ENCODE measurements around the gene CYP1A1.
"Not testable (repeated sequence)": the region's sequence is repeated elsewhere in the genome, so short reads cannot be mapped to it uniquely, and the experiment has no call there.

Gene CYP1A1

GRCh38 chr15:74735305-74735704 lies 10.0 kb upstream of the CYP1A1 start:
- DNase-seq: no peak

GRCh38 chr15:74733269-74733668 lies 7.9 kb upstream of the CYP1A1 start:
- no peak for DNase-seq

- no peak for DNase-seq
Measured at GRCh38 chr15:74732846-74733245, 7.5 kb upstream of the CYP1A1 start.

- DNase-seq: no peak
Measured at GRCh38 chr15:74730619-74731316, 5.4 kb upstream of the CYP1A1 start.

DNA sequence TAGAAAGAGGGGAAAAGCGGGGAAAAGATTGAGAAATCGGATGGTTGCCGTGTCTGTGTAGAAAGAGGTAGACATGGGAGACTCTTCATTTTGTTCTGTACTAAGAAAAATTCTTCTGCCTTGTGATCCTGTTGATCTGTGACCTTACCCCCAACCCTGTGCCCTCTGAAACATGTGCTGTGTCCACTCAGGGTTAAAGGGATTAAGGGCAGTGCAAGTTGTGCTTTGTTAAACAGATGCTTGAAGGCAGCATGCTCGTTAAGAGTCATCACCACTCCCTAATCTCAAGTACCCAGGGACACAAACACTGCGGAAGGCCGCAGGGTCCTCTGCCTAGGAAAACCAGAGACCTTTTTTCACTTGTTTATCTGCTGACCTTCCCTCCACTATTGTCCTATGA lies 4.0 kb upstream of the CYP1A1 start:
- not testable (repeated sequence) for DNase-seq

GRCh38 chr15:74728699-74729098 lies 3.4 kb upstream of the CYP1A1 start:
- DNase-seq: not testable (repeated sequence)

DNA sequence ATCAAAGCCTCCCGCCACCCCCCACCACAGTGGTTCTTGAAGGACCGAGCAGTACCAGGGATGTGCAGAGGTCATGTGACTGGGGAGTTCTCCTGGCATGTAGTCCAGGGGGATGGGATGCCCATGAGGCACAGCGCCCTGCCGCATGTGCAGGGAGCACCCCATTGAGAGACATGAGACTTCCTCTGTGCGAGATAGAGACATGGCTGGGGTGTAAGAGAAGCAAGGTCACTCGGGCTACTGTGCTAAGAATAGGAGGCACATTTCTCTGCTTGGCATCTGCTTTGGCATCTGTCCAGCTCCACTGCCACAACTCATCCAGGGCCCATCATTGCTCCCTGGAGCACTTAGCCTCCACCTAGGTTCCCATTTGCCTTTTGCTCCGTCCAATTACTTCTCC lies 2.4 kb upstream of the CYP1A1 start:
- peak; percentile 56 for DNase-seq

DNA sequence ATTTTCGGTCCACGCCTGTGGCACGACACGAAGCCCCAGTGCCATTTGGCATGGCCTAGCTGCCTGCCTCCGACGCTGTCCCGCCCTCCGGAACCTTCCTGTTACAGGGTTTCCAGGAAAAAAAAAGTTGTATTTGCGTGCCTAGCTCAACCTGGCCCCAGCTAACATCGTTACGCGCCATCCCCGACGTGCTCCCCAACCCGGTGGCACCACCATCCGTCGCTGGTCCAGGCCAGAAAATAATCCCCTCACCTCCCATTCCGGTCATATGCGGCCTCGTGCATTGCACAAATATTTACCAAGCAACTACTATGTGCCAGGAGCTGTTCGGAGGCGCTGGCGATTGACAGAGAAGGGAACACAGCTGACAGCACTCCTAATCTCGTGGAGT lies 1.4 kb upstream of the CYP1A1 start:
- DNase-seq: no peak

GRCh38 chr15:74725845-74726773 lies 781 bp upstream of the CYP1A1 start:
- DNase-seq: peak; percentile 90

DNA sequence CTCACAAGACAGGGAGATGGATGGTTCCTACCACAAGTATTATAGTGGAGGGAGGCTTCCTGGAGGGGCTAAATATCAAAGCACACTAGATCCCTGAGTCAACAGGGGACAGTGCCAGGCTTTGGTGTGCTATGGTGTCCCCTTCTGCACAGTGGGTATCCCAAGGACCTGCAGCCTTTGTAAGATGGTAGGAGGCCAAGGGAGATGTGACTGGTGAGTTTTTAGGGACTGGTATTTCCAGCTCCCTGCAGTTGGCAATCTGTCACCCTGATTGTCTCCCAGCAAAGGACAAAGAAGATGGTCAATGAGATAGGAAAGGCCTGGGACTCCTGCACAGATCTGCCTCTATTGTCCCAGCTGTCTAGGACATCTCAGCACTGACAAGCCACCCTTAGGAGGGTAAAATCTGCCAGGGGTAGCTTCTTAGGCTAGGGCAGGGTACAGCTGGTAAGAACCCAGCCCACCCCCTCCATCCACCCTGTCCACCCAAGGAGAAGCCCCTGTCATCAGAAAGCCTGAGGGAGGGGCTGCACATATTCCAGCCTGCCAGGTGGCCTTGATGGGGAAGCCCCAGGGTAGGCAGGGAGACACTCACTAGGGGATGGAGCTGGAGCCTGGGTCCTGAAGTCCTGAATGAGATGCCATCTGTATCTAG lies 631 bp downstream of the CYP1A1 start:
- DNase-seq: no peak

DNA sequence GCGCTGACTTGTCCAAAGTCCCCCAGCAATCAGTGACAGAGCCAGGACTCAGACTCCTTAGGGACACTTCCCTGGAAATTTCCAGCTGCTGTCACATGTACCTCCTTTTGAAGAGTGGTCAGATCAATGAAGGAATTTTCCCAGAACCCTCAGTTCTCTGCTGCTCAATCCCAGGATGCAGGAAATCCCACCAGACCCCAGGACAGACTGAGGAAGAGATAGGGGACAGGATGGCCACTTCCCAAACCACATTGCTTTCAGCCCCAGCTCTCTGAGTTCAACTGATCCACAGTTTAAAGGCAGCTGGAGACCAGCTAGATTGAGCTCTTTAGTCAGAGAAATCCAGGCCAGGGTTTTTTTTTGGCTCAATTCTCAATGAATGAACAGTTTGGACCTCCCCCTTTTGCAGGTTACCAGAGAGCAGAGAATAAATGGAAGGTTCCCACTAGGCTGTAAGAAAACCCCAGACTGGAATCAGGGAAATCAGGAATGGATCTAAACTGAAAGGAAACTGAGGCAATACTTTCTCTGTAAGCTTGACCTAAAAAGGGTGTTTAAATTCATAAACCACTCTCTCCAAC lies 1.5 kb downstream of the CYP1A1 start:
- DNase-seq: peak; percentile 35

DNA sequence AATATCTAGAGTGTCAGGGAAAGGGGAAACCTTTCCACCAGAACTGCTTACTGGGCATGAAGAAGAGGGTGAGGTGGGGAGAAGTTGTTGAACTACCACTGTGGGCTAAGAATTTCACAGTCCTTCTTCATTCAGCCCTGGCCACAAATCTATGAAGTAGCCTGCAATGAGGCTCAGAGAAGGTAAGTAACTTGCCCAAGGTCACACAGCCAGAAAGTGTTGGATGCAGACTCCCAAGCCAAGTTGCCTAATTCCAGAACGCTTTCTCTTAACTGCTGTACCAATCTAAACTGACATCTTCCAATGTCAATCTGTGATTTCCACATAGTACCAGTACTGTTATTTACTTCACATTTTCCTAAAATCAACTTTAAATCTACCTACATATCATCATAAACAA lies 2.1 kb downstream of the CYP1A1 start:
- DNase-seq: no peak

- no peak for DNase-seq
Measured at GRCh38 chr15:74722591-74722990, 2.7 kb downstream of the CYP1A1 start.

- no peak for DNase-seq
Measured at GRCh38 chr15:74716651-74717050, 8.7 kb downstream of the CYP1A1 start.

DNA sequence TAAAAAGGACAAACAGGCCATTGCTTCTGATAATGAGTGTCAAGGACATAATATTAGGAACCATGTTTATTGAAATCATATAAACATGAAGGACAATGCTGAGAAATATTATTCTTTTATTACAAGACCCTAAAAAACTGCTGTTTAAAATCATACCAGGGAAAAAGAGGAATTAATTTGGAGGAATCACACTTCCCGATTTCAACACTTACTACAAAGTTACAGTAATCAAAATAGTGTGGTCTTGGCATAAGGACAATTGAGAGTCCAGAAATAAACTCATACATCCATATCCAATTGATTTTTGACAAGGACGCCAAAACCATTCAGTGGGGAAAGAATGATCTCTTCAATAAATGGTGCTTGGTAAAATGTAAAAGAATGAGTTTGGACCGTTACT lies 13.0 kb downstream of the CYP1A1 start:
- DNase-seq: no peak

- peak; percentile 42 for DNase-seq
Measured at GRCh38 chr15:74710319-74711094, 14.8 kb downstream of the CYP1A1 start.

GRCh38 chr15:74709892-74710291 lies 15.4 kb downstream of the CYP1A1 start:
- DNase-seq: no peak

DNA sequence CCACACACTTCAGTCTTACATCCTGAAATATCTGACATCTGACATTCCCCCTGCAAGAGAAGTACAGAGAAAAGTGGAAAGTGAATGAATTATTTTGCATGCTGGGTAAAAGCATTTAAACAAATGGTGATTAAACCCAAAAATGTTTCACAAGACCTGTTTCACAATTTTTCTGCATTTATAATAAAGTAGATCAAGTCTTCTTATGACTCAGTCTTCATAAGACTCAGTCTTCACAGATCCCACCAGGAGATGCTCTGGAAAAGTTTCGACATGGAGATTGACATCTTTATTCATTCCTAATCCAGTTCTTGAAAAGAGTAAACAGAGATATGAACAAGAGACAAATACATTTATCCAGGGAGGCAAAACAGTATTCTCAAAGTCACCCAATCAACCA lies 16.3 kb downstream of the CYP1A1 start:
- no peak for DNase-seq

- no peak for DNase-seq
Measured at GRCh38 chr15:74696808-74697207, 28.5 kb downstream of the CYP1A1 start.

DNA sequence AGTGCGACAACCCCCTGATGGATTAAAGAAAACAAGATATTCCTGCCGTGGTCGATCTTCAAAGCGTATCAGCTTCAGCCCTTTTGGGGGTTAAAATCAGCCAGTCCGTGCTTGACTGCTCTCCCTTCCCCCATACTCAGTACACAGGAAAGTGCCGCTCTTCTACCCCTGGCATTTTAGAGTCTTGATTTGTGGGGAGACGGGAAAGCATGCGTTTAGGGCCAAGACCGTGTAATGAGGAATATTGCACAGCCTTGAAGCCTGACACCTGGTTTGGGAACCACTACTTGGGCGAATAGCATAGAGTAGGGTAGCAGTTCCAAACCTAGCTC lies 29.0 kb downstream of the CYP1A1 start:
- DNase-seq: no peak

DNA sequence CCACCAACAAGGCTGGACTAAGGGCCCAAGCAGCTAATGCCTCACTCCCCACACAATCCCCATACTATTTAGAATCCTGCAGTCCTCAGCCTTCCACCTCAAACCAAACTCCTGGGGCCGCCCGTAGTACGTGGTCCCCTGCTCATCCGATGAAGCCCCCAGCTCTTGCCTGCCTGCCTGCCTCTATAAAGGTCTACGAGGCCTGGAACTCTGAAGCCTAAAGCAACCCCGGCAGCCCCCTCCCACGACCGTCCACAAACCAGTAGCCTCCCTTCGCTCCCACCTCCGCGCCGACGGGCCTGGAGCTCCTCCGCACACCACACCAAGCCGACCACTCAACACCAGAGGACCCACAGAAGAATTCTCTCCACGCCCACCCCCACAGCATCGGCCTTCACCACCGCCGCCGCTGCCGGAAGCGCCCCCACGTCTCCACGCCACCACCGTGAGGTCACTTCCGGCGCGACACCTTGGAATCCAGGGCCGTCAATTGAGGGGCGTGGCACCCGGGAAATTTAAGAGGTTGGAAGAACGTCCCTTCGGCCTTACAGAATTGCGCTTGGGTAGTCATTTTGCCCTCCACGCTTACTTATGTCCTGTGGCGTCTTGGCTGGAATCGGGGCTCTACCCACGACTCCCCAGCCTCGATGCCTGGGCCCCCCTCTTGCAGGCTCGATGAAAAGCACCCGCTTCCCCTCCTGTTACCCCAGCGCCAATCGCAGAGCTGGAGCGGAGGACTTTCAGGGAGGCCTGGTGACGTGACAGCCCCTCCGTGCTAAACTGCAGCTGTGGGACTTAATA lies 29.5 kb downstream of the CYP1A1 start, which contains the start of gene EDC3:
Gene EDC3, minus strand, starts transcription at position 428 of the 801 bp plus-strand sequence. CDS start 20,900 bp downstream, outside the sequence.
- peak; percentile 94 for DNase-seq

DNA sequence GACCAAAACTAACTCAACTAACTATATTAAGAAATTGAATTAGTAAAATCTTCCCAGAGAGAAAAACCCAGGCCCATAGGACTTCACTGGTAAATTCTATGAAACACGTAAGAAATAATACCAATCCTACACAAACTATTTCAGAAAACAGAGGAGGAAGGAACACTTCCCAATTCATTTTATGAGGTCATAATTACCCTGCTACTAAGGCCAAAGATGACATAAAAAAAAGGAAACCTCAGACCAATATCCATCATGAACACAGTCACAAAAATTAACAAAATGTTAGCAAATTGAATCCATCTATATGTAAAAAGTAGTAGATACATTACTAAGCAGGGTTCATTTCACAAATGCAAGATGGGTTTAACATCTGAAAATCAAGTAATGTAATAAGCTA lies 33.0 kb downstream of the CYP1A1 start:
- no peak for DNase-seq
